Measurements from ENCODE around the gene IFT172.

Gene IFT172

GRCh38 chr2:27501042-27501441 lies 11.5 kb upstream of the IFT172 start:
- ChIA-PET CTCF (no interaction called here), POLR2A (no interaction called here)
- no peak for DNase-seq (ENCODE audit: extremely low spot score)
- no peak for TF ChIP-seq CTCF (IDR thresholded peaks at IDR 0.05; ENCODE audit: control extremely low read depth, extremely low read depth, low read depth, missing control alignments)

- POLR2A ChIA-PET, result no interaction called here
- no peak for TF ChIP-seq CTCF (IDR thresholded peaks at IDR 0.05; ENCODE audit: control extremely low read depth, extremely low read depth, low read depth, missing control alignments)
- CTCF ChIA-PET, result no interaction called here
Observed at GRCh38 chr2:27498975-27499374, 9.4 kb upstream of the IFT172 start.

GRCh38 chr2:27497288-27497627 lies 7.7 kb upstream of the IFT172 start:
- DNase-seq (ENCODE audit: extremely low spot score), result no peak
- TF ChIP-seq CTCF (IDR thresholded peaks at IDR 0.05; ENCODE audit: control extremely low read depth, extremely low read depth, low read depth, missing control alignments), result no peak
- POLR2A ChIA-PET, result no interaction called here
- CTCF ChIA-PET, result no interaction called here

More at GRCh38 chr2:27498975-27499374, 9.4 kb upstream of the IFT172 start:
- no peak for DNase-seq (ENCODE audit: extremely low spot score)

- no peak for DNase-seq (ENCODE audit: extremely low spot score)
- CTCF ChIA-PET, result no interaction called here
Observed at GRCh38 chr2:27496357-27497287, 7.1 kb upstream of the IFT172 start, which contains the start of gene GCKR. TSS of gene GCKR (plus strand) at chr2:27496839. CDS start at chr2:27496905, 66 bp downstream.

GRCh38 chr2:27495840-27496356 lies 6.4 kb upstream of the IFT172 start:
- TF ChIP-seq CTCF (IDR thresholded peaks at IDR 0.05; ENCODE audit: control extremely low read depth, extremely low read depth, low read depth, missing control alignments), result no peak
- DNase-seq (ENCODE audit: extremely low spot score), result no peak
- ChIA-PET POLR2A (no interaction called here), CTCF (no interaction called here)

More at GRCh38 chr2:27496357-27497287, 7.1 kb upstream of the IFT172 start, which contains the start of gene GCKR:
- TF ChIP-seq CTCF (IDR thresholded peaks at IDR 0.05; ENCODE audit: control extremely low read depth, extremely low read depth, low read depth, missing control alignments), result no peak
- POLR2A ChIA-PET, result no interaction called here

GRCh38 chr2:27494944-27495554 lies 5.5 kb upstream of the IFT172 start, which contains the start of gene FNDC4:
TSS of gene FNDC4 (minus strand) at chr2:27495200. CDS start at chr2:27494679, 521 bp downstream.
- ChIA-PET POLR2A (interaction anchor here (0.6 kb wide), 1 partner anchor 1789 kb away, joined by 3 read pairs; no protein-coding TSS in a partner anchor), CTCF (interaction anchor here (2.0 kb wide), 1 partner anchor 15 kb away, joined by 4 read pairs; no protein-coding TSS in a partner anchor)
- DNase-seq (ENCODE audit: extremely low spot score), result peak; percentile 31
- no peak for TF ChIP-seq CTCF (IDR thresholded peaks at IDR 0.05; ENCODE audit: control extremely low read depth, extremely low read depth, low read depth, missing control alignments)
